Neuronal stem cell (in vitro differentiated cells): ENCODE measurements around the gene NCOA3.

Experiments used
- DNase-seq: peaks from one replicate; pipeline ENCODE4 v3.0.0-alpha.2; 2013; ENCODE audit warnings: low spot score
- H2AFZ ChIP-seq: one replicate; pipeline ENCODE4 v1.6.1; 2013; ENCODE audit warnings: mild to moderate bottlenecking, low read length, inconsistent platforms
- H2AK5ac ChIP-seq: 2 replicates; pipeline ENCODE4 v1.6.1; 2013; ENCODE audit warnings: low read depth, mild to moderate bottlenecking, inconsistent platforms, low read length, moderate library complexity, mixed read lengths
- H2BK120ac ChIP-seq: 2 replicates; pipeline ENCODE4 v1.6.1; 2013; ENCODE audit warnings: low read depth, mild to moderate bottlenecking, inconsistent platforms, low read length, moderate library complexity, mixed read lengths
- H2BK12ac ChIP-seq: one replicate; pipeline ENCODE4 v1.6.1; 2013; ENCODE audit warnings: low read length, inconsistent platforms
- H2BK15ac ChIP-seq: 2 replicates; pipeline ENCODE4 v1.6.1; 2013; ENCODE audit warnings: mild to moderate bottlenecking, low read length, inconsistent platforms, mixed read lengths
- H2BK5ac ChIP-seq: one replicate; pipeline ENCODE4 v1.6.1; 2013; ENCODE audit warnings: inconsistent platforms, mild to moderate bottlenecking, low read length, moderate library complexity
- H3K14ac ChIP-seq: one replicate; pipeline ENCODE4 v1.6.1; 2013; ENCODE audit warnings: low read length, inconsistent platforms
- H3K18ac ChIP-seq: 2 replicates; pipeline ENCODE4 v1.6.1; 2013; ENCODE audit warnings: low read length, inconsistent platforms
- H3K23ac ChIP-seq: 2 replicates; pipeline ENCODE4 v1.6.1; 2013; ENCODE audit warnings: low read depth, mild to moderate bottlenecking, mixed read lengths, low read length, inconsistent platforms; ENCODE audit not compliant: poor library complexity
- H3K27ac ChIP-seq: replicated peaks from 3 replicates; pipeline ENCODE4 v1.5.1; 2013; ENCODE audit warnings: low read length, inconsistent platforms
- H3K27me3 ChIP-seq, 3 experiments: 2 replicates each; pipeline ENCODE4 v1.6.1; 2013; ENCODE audit warnings: low read length in 3 of 3, mild to moderate bottlenecking in 2 of 3, inconsistent platforms in 1 of 3, low read depth in 1 of 3, mixed read lengths in 1 of 3, moderate library complexity in 1 of 3; ENCODE audit not compliant: control insufficient read depth in 3 of 3, insufficient read depth in 3 of 3
- H3K36me3 ChIP-seq, 2 donors: replicated peaks in 1 of 2; 2 replicates each; pipeline ENCODE4 v1.6.1; 2013; ENCODE audit warnings: low read length in 2 of 2; ENCODE audit not compliant: control insufficient read depth in 2 of 2, insufficient read depth in 2 of 2
- H3K4ac ChIP-seq: 2 replicates; pipeline ENCODE4 v1.6.1; 2013; ENCODE audit warnings: inconsistent platforms, mild to moderate bottlenecking, low read length, moderate library complexity
- H3K4me1 ChIP-seq, 2 donors: 1 replicate in 1 of 2; 2 replicates in 1 of 2; pipeline ENCODE4 v1.6.1; 2013; ENCODE audit warnings: low read length in 2 of 2, low read depth in 1 of 2; ENCODE audit not compliant: control insufficient read depth in 2 of 2, insufficient read depth in 1 of 2
- H3K4me2 ChIP-seq: one replicate; pipeline ENCODE4 v1.6.1; 2013; ENCODE audit warnings: mild to moderate bottlenecking, low read length, inconsistent platforms; ENCODE audit not compliant: insufficient read depth, poor library complexity, severe bottlenecking
- H3K4me3 ChIP-seq, 2 donors: 2 replicates each; pipeline ENCODE4 v1.5.1; 2013; ENCODE audit warnings: low read length in 2 of 2, mild to moderate bottlenecking in 2 of 2, inconsistent platforms in 1 of 2, moderate library complexity in 1 of 2
- H3K79me1 ChIP-seq: one replicate; pipeline ENCODE4 v1.6.1; 2013; ENCODE audit warnings: low read depth, mild to moderate bottlenecking, inconsistent platforms, low read length, moderate library complexity
- H3K9ac ChIP-seq: one replicate; pipeline ENCODE4 v1.6.1; 2013; ENCODE audit warnings: mild to moderate bottlenecking, low read depth, low read length, inconsistent platforms; ENCODE audit not compliant: poor library complexity
- H3K9me3 ChIP-seq, 2 donors: replicated peaks in 1 of 2; 2 replicates each; pipeline versions ENCODE3 to v1.6.1; 2013; ENCODE audit warnings: low read length in 2 of 2, mild to moderate bottlenecking in 2 of 2, inconsistent platforms in 1 of 2, low read depth in 1 of 2, mixed read lengths in 1 of 2, moderate library complexity in 1 of 2; ENCODE audit not compliant: control insufficient read depth in 2 of 2, insufficient read depth in 1 of 2
- H4K8ac ChIP-seq: one replicate; pipeline ENCODE4 v1.6.1; 2013; ENCODE audit warnings: low read depth, mild to moderate bottlenecking, inconsistent platforms, low read length, moderate library complexity
- H4K91ac ChIP-seq: one replicate; pipeline ENCODE4 v1.6.1; 2013; ENCODE audit warnings: low read length, low read depth, mild to moderate bottlenecking, inconsistent platforms; ENCODE audit not compliant: poor library complexity
- WGBS, 2 donors: extraction: QIAGEN DNeasy Blood & Tissue Kit; methylation state at CpG; one replicate each; pipeline ENCODE4 v1.1.7; 2013; ENCODE audit warnings: missing lambda C conversion rate in 2 of 2, mixed read lengths in 1 of 2; ENCODE audit not compliant: insufficient read length in 2 of 2, insufficient replicate concordance in 1 of 2; ENCODE audit errors: extremely low coverage in 2 of 2; 5-methylcytosine and 5-hydroxymethylcytosine counted together

NCOA3 gene

GRCh38 chr20:47673671-47673955 lies 171.9 kb downstream of the NCOA3 start:
- peaks cover 4 to 23% of the 10 kb centered on the region in 2 donors for H3K36me3 ChIP-seq
- no peak overlapping the region for H2BK15ac ChIP-seq
- H4K8ac ChIP-seq, result no peak overlapping the region
- H3K18ac ChIP-seq, result peak overlapping the region; percentile 35
- H3K27ac ChIP-seq, result no peak overlapping the region
- DNase-seq, result no peak
- H3K4ac ChIP-seq, result no peak overlapping the region
- no peaks in the 10 kb centered on the region for H3K79me1 ChIP-seq
- no peak overlapping the region for H3K4me2 ChIP-seq
- H4K91ac ChIP-seq, result no peak overlapping the region
- H3K4me3 ChIP-seq, result no peak overlapping the region
- no peak overlapping the region for H2BK5ac ChIP-seq
- H3K14ac ChIP-seq, result peak overlapping the region; percentile 67
- H2AK5ac ChIP-seq, result no peak overlapping the region
- WGBS, 2 donors, result no CpG with 5 or more reads among the region's 6 CpGs
- no peak overlapping the region for H2BK12ac ChIP-seq
- no peak overlapping the region for H3K9ac ChIP-seq
- no peak overlapping the region for H3K23ac ChIP-seq
- no peak overlapping the region for H2BK120ac ChIP-seq
- no peaks in the 10 kb centered on the region for H3K27me3 ChIP-seq
- no peaks in the 10 kb centered on the region for H3K4me1 ChIP-seq
- no peaks in the 10 kb centered on the region for H3K9me3 ChIP-seq
- H2AFZ ChIP-seq, result no peak overlapping the region

GRCh38 chr20:47674145-47674544 lies 172.5 kb downstream of the NCOA3 start:
- no peak overlapping the region for H2BK120ac ChIP-seq
- no peak for DNase-seq
- no peak overlapping the region for H3K4ac ChIP-seq
- no peak overlapping the region for H2AFZ ChIP-seq
- no peak overlapping the region for H3K27ac ChIP-seq
- H3K79me1 ChIP-seq, result no peaks in the 10 kb centered on the region
- H4K91ac ChIP-seq, result no peak overlapping the region
- peak overlapping the region; percentile 25 for H3K14ac ChIP-seq
- no CpG with 5 or more reads among the region's 15 CpGs for WGBS, 2 donors
- no peak overlapping the region for H3K9ac ChIP-seq
- no peak overlapping the region for H2BK15ac ChIP-seq
- no peak overlapping the region for H2BK12ac ChIP-seq
- no peak overlapping the region for H4K8ac ChIP-seq
- H3K4me3 ChIP-seq, result no peak overlapping the region
- no peak overlapping the region for H2AK5ac ChIP-seq
- H3K4me2 ChIP-seq, result no peak overlapping the region
- peaks cover 4 to 24% of the 10 kb centered on the region in 2 donors for H3K36me3 ChIP-seq
- H2BK5ac ChIP-seq, result no peak overlapping the region
- H3K23ac ChIP-seq, result no peak overlapping the region
- no peaks in the 10 kb centered on the region for H3K9me3 ChIP-seq
- H3K4me1 ChIP-seq, result no peaks in the 10 kb centered on the region
- H3K18ac ChIP-seq, result peak overlapping the region; percentile 5
- no peaks in the 10 kb centered on the region for H3K27me3 ChIP-seq

- H3K9me3 ChIP-seq, result no peaks in the 10 kb centered on the region
- H2AK5ac ChIP-seq, result no peak overlapping the region
- H4K8ac ChIP-seq, result peak overlapping the region; percentile 19
- H2BK12ac ChIP-seq, result no peak overlapping the region
- H3K36me3 ChIP-seq, result peaks cover 2 to 24% of the 10 kb centered on the region in 2 donors
- no peak overlapping the region for H4K91ac ChIP-seq
- H2BK5ac ChIP-seq, result no peak overlapping the region
- no peaks in the 10 kb centered on the region for H3K79me1 ChIP-seq
- no peak overlapping the region for H2BK15ac ChIP-seq
- H2AFZ ChIP-seq, result no peak overlapping the region
- peak overlapping the region; percentile 32 for H3K18ac ChIP-seq
- no peak overlapping the region for H3K4ac ChIP-seq
- no peaks in the 10 kb centered on the region for H3K27me3 ChIP-seq
- no peak overlapping the region for H2BK120ac ChIP-seq
- H3K23ac ChIP-seq, result no peak overlapping the region
- peak overlapping the region; percentile 36 for H3K9ac ChIP-seq
- no peak for DNase-seq
- WGBS, 2 donors, result no CpG with 5 or more reads among the region's 14 CpGs
- no peak overlapping the region for H3K4me2 ChIP-seq
- no peak overlapping the region for H3K27ac ChIP-seq
- H3K4me1 ChIP-seq, result no peaks in the 10 kb centered on the region
- no peak overlapping the region for H3K4me3 ChIP-seq
- H3K14ac ChIP-seq, result no peak overlapping the region
Observed at GRCh38 chr20:47674686-47675085, 173.0 kb downstream of the NCOA3 start.

GRCh38 chr20:47675190-47676142 lies 173.8 kb downstream of the NCOA3 start:
- Histone ChIP-seq H2AFZ (no peak overlapping the region), H3K4me1 (no peaks in the 10 kb centered on the region), H3K4ac (no peak overlapping the region), H3K27ac (no peak overlapping the region), H3K9me3 (no peaks in the 10 kb centered on the region), H2BK15ac (peak overlapping the region; percentile 43), H3K9ac (no peak overlapping the region), H2AK5ac (no peak overlapping the region), H4K91ac (no peak overlapping the region), H3K23ac (no peak overlapping the region), H3K14ac (no peak overlapping the region), H3K36me3 (peaks cover 2 to 24% of the 10 kb centered on the region in 2 donors), H3K4me3 (no peak overlapping the region), H3K79me1 (no peaks in the 10 kb centered on the region), H2BK5ac (no peak overlapping the region), H3K27me3 (no peaks in the 10 kb centered on the region), H3K4me2 (no peak overlapping the region), H3K18ac (no peak overlapping the region), H2BK120ac (no peak overlapping the region), H2BK12ac (no peak overlapping the region), H4K8ac (no peak overlapping the region)
- no peak for DNase-seq
- no CpG with 5 or more reads among the region's 16 CpGs for WGBS, 2 donors
